B cell (primary cell): ENCODE data around the gene RPA1. TPM values are rescaled to one million over a fixed set of nuclear protein-coding genes. Genes with fewer than 3 reads are reported as not detected.

Source experiments
- ATAC-seq: fragments of 200-7000 bp; cut with Tn5 transposase; one replicate; pipeline ENCODE4 v1.10.0; 2021; ENCODE audit warnings: low read depth, mild to moderate bottlenecking, moderate number of reproducible peaks, moderate library complexity
- CTCF ChIA-PET: fragments of 350-600 bp; sonication (Branson Sonifier 250); formaldehyde crosslinking; loops from one replicate; lab custom pipeline; 2021; ENCODE audit warnings: antibody characterized with exemption, inconsistent platforms; lab: Charles Lee
- POLR2A ChIA-PET: fragments of 350-600 bp; sonication (Branson Sonifier 250); formaldehyde crosslinking; loops from one replicate; lab custom pipeline; 2021; ENCODE audit warnings: antibody characterized with exemption; lab: Charles Lee
- DNase-seq: peaks from one replicate; pipeline ENCODE4 v3.0.0; 2013
- H2AFZ ChIP-seq: 2 replicates; pipeline ENCODE4 v1.6.1; 2012; ENCODE audit warnings: mild to moderate bottlenecking, low read depth, low read length; ENCODE audit not compliant: insufficient read depth, poor library complexity, severe bottlenecking
- H3K27ac ChIP-seq, 2 donors: 1 replicate in 1 of 2; 2 replicates in 1 of 2; pipeline ENCODE4 v1.5.1; 2012 to 2013; ENCODE audit warnings: low read length in 2 of 2, mild to moderate bottlenecking in 2 of 2, moderate library complexity in 1 of 2
- H3K27me3 ChIP-seq, 4 experiments: fragments of 200-600 bp in 1 of 4; sonication (generic) in 1 of 4; replicated peaks in 1 of 4; 1 replicate in 2 of 4; 2 replicates in 2 of 4; pipeline versions ENCODE4 v1.6.1 to v1.7.0; 2013 to 2016; ENCODE audit warnings: low read length in 3 of 4, mild to moderate bottlenecking in 2 of 4, mixed read lengths in 1 of 4, moderate library complexity in 1 of 4; ENCODE audit not compliant: insufficient read depth in 4 of 4, control insufficient read depth in 3 of 4; ENCODE audit errors: control extremely low read depth in 1 of 4
- H3K36me3 ChIP-seq, 2 experiments: replicated peaks in 1 of 2; 1 replicate in 1 of 2; 2 replicates in 1 of 2; pipeline versions ENCODE4 v1.6.1 to v1.7.1; 2013; ENCODE audit warnings: low read length in 1 of 2; ENCODE audit not compliant: insufficient read depth in 2 of 2, control insufficient read depth in 1 of 2; ENCODE audit errors: control extremely low read depth in 1 of 2, extremely low read depth in 1 of 2
- H3K4me1 ChIP-seq, 2 donors: fragments of 200-600 bp in 1 of 2; sonication (generic) in 1 of 2; 1 replicate in 1 of 2; 2 replicates in 1 of 2; pipeline versions ENCODE4 v1.5.1 to v1.6.1; 2013 to 2017; ENCODE audit warnings: low read length in 2 of 2; ENCODE audit not compliant: control insufficient read depth in 2 of 2, insufficient read depth in 2 of 2
- H3K4me2 ChIP-seq: replicated peaks from 2 replicates; pipeline ENCODE3; 2012; ENCODE audit warnings: mild to moderate bottlenecking, low read depth, low read length; ENCODE audit not compliant: poor library complexity, severe bottlenecking
- H3K4me3 ChIP-seq, 5 experiments: fragments of 200-600 bp in 1 of 5; sonication (generic) in 1 of 5; 1 replicate in 3 of 5; 2 replicates in 2 of 5; pipeline versions ENCODE4 v1.5.1 to v1.7.0; 2011 to 2016; ENCODE audit warnings: low read length in 4 of 5, mild to moderate bottlenecking in 4 of 5, low read depth in 2 of 5, control low read depth in 1 of 5, moderate library complexity in 1 of 5; ENCODE audit not compliant: insufficient read depth in 1 of 5; ENCODE audit errors: control extremely low read depth in 1 of 5, extremely low read depth in 1 of 5
- H3K79me2 ChIP-seq: fragments of 200-600 bp; sonication (generic); one replicate; pipeline ENCODE4 v1.6.0; 2016; ENCODE audit warnings: low read length; ENCODE audit not compliant: control insufficient read depth, insufficient read depth
- H3K9ac ChIP-seq: fragments of 200-600 bp; sonication (generic); 2 replicates; pipeline ENCODE4 v1.6.1; 2017; ENCODE audit warnings: mild to moderate bottlenecking, low read length, moderate library complexity
- H3K9me3 ChIP-seq, 3 donors: one replicate each; pipeline versions ENCODE4 v1.6.1 to v1.7.1; 2013; ENCODE audit warnings: low read length in 2 of 3; ENCODE audit not compliant: control insufficient read depth in 2 of 3, insufficient read depth in 1 of 3; ENCODE audit errors: control extremely low read depth in 1 of 3
- H4K20me1 ChIP-seq: 2 replicates; pipeline ENCODE4 v1.6.0; 2012; ENCODE audit warnings: mild to moderate bottlenecking, low read length; ENCODE audit not compliant: insufficient read depth, control insufficient read depth, poor library complexity, severe bottlenecking
- H3K27ac Mint-ChIP-seq: one replicate; pipeline ENCODE4 v1.8.0; 2021; ENCODE audit warnings: mixed read lengths
- H3K27me3 Mint-ChIP-seq: one replicate; pipeline ENCODE4 v1.8.0; 2021; ENCODE audit warnings: mixed read lengths
- H3K4me1 Mint-ChIP-seq: one replicate; pipeline ENCODE4 v1.8.0; 2021; ENCODE audit warnings: mixed read lengths
- H3K4me3 Mint-ChIP-seq: one replicate; pipeline ENCODE4 v1.8.0; 2021; ENCODE audit warnings: mixed read lengths
- H3K9me3 Mint-ChIP-seq: one replicate; pipeline ENCODE4 v1.8.0; 2022; ENCODE audit warnings: mixed read lengths; ENCODE audit not compliant: insufficient read depth
- EZH2 ChIP-seq: IDR thresholded peaks from 2 replicates; pipeline ENCODE4 v1.6.1; 2012; ENCODE audit warnings: borderline replicate concordance, low read depth, mild to moderate bottlenecking, moderate library complexity, low read length; ENCODE audit not compliant: insufficient read depth, poor library complexity, severe bottlenecking
- WGBS: methylation state at CpG from one replicate; pipeline ENCODE4 v1.1.5; 2013; ENCODE audit warnings: missing lambda C conversion rate; ENCODE audit not compliant: insufficient coverage; 5-methylcytosine and 5-hydroxymethylcytosine counted together
- intact Hi-C: fragments of 100-400 bp; cut with micrococcal nuclease; formaldehyde crosslinking; loops from one replicate; pipeline ENCODE4 v1.10.0; 2022
- polyA plus RNA-seq: library from polyadenylated mRNA; depleted of rRNA; stranded (reverse); fragments of >200 nt; gene quantifications from 2 replicates; pipeline ENCODE4 v1.2.3, GENCODE V29; 2012
- total RNA-seq, 2 donors: library from RNA; stranded (reverse); fragments of 120-200 nt in 1 of 2; gene quantifications; 1 replicate in 1 of 2; 2 replicates in 1 of 2; pipeline versions ENCODE4 v1.2.3 to v1.2.4, GENCODE V29; 2013 to 2022
- TF ChIP-seq, protein P1 (sequence below): fragments of 200-600 bp; IDR thresholded peaks from one replicate; pipeline ENCODE4 v1.8.0; 2022; ENCODE audit warnings: antibody characterized with exemption, mild to moderate bottlenecking

Gene RPA1
- total and polyA plus RNA-seq, 2 donors (not counting 1 experiment from before 2014, with no cell fraction given) = 27.0 to 94.5 TPM

DNA sequence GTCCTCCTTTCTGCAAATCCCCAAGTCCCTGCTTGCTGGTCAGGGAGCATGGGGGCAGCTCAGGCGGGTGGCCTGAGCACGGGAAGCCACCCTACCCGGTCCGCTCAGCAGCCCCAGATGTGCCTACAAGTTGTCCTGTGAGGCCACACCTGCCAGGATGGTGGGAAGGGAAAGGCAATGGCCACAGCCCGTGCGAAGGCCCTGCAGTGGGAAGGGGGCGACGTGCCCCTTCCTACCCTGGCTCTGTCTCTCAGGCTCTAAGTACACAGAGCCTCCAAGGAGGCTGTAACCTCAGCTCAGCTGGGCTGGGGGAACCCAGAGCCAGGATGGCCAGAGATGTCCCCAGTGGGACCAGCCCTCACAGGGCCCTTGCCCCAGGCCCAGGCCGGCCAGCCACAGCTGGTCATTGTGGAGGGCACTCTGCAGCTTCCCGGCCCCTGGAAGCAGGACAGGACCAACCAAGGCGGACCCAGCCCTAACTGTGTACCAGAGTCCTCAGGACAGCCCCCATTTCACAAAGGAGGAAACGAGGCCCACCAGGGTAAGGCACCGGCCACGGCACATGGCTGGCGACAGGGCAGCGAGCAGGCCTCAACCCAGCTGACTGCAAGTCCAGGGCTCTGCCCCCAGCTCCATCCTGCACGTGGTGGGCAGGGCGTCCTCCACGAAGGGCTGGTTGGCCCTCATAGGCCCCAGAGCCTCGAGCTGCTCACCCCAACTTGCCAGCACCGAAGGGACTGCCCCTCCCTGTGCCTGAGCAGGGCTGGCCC is 113.0 kb downstream of the RPA1 start:
- intact Hi-C loops = no loop called here
- ChIA-PET POLR2A (no interaction called here), CTCF (no interaction called here)
- H3K27me3 ChIP-seq = no peaks in the 10 kb centered on the region
- DNase-seq (no peak), ATAC-seq (no peak)
- H3K4me2 ChIP-seq = no peak overlapping the region
- no peaks in the 10 kb centered on the region for H3K27me3 Mint-ChIP-seq
- no peaks in the 10 kb centered on the region for H3K4me1 Mint-ChIP-seq
- H3K27ac ChIP-seq = no peak overlapping the region
- no peak overlapping the region for H3K27ac Mint-ChIP-seq
- H3K4me3 Mint-ChIP-seq = no peak overlapping the region
- H3K4me1 ChIP-seq = no peaks in the 10 kb centered on the region
- H3K4me3 ChIP-seq = no peak overlapping the region
- TF ChIP-seq, protein P1, sequence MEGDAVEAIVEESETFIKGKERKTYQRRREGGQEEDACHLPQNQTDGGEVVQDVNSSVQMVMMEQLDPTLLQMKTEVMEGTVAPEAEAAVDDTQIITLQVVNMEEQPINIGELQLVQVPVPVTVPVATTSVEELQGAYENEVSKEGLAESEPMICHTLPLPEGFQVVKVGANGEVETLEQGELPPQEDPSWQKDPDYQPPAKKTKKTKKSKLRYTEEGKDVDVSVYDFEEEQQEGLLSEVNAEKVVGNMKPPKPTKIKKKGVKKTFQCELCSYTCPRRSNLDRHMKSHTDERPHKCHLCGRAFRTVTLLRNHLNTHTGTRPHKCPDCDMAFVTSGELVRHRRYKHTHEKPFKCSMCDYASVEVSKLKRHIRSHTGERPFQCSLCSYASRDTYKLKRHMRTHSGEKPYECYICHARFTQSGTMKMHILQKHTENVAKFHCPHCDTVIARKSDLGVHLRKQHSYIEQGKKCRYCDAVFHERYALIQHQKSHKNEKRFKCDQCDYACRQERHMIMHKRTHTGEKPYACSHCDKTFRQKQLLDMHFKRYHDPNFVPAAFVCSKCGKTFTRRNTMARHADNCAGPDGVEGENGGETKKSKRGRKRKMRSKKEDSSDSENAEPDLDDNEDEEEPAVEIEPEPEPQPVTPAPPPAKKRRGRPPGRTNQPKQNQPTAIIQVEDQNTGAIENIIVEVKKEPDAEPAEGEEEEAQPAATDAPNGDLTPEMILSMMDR = no peak
- no peak for TF ChIP-seq EZH2
- no peak overlapping the region for H2AFZ ChIP-seq
- H3K79me2 ChIP-seq = no peaks in the 10 kb centered on the region
- WGBS = 83% methylated on average over 17 of the region's 21 CpGs
- H3K9ac ChIP-seq = no peak overlapping the region
- no peaks in the 10 kb centered on the region for H3K9me3 ChIP-seq
- H4K20me1 ChIP-seq = no peaks in the 10 kb centered on the region
- no peaks in the 10 kb centered on the region for H3K9me3 Mint-ChIP-seq
- H3K36me3 ChIP-seq = no peaks in the 10 kb centered on the region

DNA sequence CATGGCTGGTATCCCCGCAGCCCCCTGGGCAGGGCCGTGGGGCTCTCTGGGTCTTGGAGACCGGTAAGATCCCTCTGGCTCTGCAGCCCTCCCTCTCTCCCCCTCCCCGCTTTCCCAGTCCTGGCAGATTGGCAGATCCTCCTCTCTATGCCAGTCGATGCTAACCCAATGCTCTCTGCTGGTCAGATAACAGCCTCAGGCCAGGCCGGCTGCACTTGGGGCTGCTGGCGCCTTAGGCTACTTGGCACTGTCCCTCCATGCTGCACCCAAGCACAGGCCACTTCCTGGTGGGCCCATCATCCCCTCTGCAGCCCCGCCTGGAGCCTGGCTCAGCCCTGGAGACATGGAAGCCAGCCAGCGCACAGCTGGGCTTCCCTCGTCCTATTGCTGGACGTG is 113.6 kb downstream of the RPA1 start:
- no peak for TF ChIP-seq EZH2
- TF ChIP-seq, protein P1 = no peak
- H3K4me3 ChIP-seq = no peak overlapping the region
- H2AFZ ChIP-seq = no peak overlapping the region
- H3K27ac ChIP-seq = no peak overlapping the region
- no peaks in the 10 kb centered on the region for H3K9me3 ChIP-seq
- H4K20me1 ChIP-seq = no peaks in the 10 kb centered on the region
- H3K4me1 ChIP-seq = no peaks in the 10 kb centered on the region
- no peaks in the 10 kb centered on the region for H3K79me2 ChIP-seq
- CTCF ChIA-PET = no interaction called here
- DNase-seq (no peak), ATAC-seq (no peak)
- H3K4me2 ChIP-seq = no peak overlapping the region
- H3K27me3 ChIP-seq = no peaks in the 10 kb centered on the region
- H3K9me3 Mint-ChIP-seq = no peaks in the 10 kb centered on the region
- H3K4me3 Mint-ChIP-seq = no peak overlapping the region
- no peaks in the 10 kb centered on the region for H3K27me3 Mint-ChIP-seq
- H3K36me3 ChIP-seq = no peaks in the 10 kb centered on the region
- H3K4me1 Mint-ChIP-seq = no peaks in the 10 kb centered on the region
- H3K27ac Mint-ChIP-seq = no peak overlapping the region
- POLR2A ChIA-PET = no interaction called here
- intact Hi-C loops = no loop called here
- no peak overlapping the region for H3K9ac ChIP-seq
- 98% methylated on average over 11 of the region's 11 CpGs for WGBS
